Psoas muscle (tissue), 8 donors: ENCODE results near the gene BTG2. TPM values are rescaled to one million over a fixed set of nuclear protein-coding genes. Genes with fewer than 3 reads are reported as not detected.

Experiments
- ATAC-seq, 4 donors: fragments of 200-7000 bp; cut with Tn5 transposase; one replicate each; pipeline ENCODE4 v1.9.1; 2020; ENCODE audit warnings: moderate library complexity in 3 of 4, mild to moderate bottlenecking in 2 of 4
- DNase-seq, 2 donors: peaks; one replicate each; pipeline ENCODE4 v3.0.0-alpha.2; 2020
- H3K27ac ChIP-seq: fragments of 200-600 bp; one replicate; pipeline ENCODE4 v1.8.0; 2022
- H3K27me3 ChIP-seq, 3 donors: fragments of 200-600 bp in 1 of 3; one replicate each; pipeline versions ENCODE4 v1.6.1 to v1.8.0; 2013 to 2022; ENCODE audit warnings: low read length in 2 of 3, mild to moderate bottlenecking in 2 of 3, moderate library complexity in 1 of 3; ENCODE audit not compliant: insufficient read depth in 3 of 3
- H3K36me3 ChIP-seq, 2 donors: fragments of 200-600 bp in 1 of 2; one replicate each; pipeline versions ENCODE4 v1.6.1 to v1.8.0; 2013 to 2022; ENCODE audit warnings: low read depth in 1 of 2, mild to moderate bottlenecking in 1 of 2, moderate library complexity in 1 of 2; ENCODE audit not compliant: insufficient read depth in 1 of 2
- H3K4me1 ChIP-seq: fragments of 200-600 bp; one replicate; pipeline ENCODE4 v1.8.0; 2022
- H3K4me3 ChIP-seq: fragments of 200-600 bp; one replicate; pipeline ENCODE4 v1.8.0; 2022; ENCODE audit warnings: mild to moderate bottlenecking
- H3K9me3 ChIP-seq: fragments of 200-600 bp; one replicate; pipeline ENCODE4 v1.8.0; 2022
- WGBS, 3 donors: extraction: QIAGEN DNeasy Blood & Tissue Kit; methylation state at CpG; one replicate each; pipeline versions ENCODE4 v1.1.6 to v1.1.7; 2013; 5-methylcytosine and 5-hydroxymethylcytosine counted together
- intact Hi-C, 2 donors: fragments of 100-400 bp; cut with DNase I; formaldehyde crosslinking; loops; one replicate each; pipeline versions ENCODE4 v1.11.0 to v1.14.2; 2022
- polyA plus RNA-seq, 3 donors: library from polyadenylated mRNA; stranded (reverse); fragments of 200-250 nt; gene quantifications; one replicate each; pipeline ENCODE4 v1.2.3, GENCODE V29; 2013
- total RNA-seq, 4 donors: library from RNA; stranded (reverse); fragmentation: NEBNext Ultra II Directional in 2 of 4; extraction: Animal tissue kit (Norgen Biotek cat#: 25700) in 2 of 4; gene quantifications; one replicate each; pipeline versions ENCODE4 v1.2.1 to v1.2.4, GENCODE V29; 2021 to 2023
- TF ChIP-seq, protein P1 (sequence below): fragments of 200-600 bp; IDR thresholded peaks from one replicate; pipeline ENCODE4 v1.8.0; 2022; ENCODE audit warnings: antibody characterized with exemption
- donor health status: healthy with polysubstance abuse.
- donor health status: DM: no; HTN: no; CAD: no; lungs with moderate emphysema.
- donor health status: Bipolar disorder and iron deficiency.
- donor health status: healthy.
- donor health status: DM: yes; HTN: yes; CAD: no.
- donor health status: DM: no; HTN: no; CAD: no.
- donor health status: DM: no; HTN: no; CAD: no.
- donor health status: DM: yes; HTN: yes; CAD: no.

The BTG2 gene
- total and polyA plus RNA-seq, 7 donors, result 17.6 to 360 (median 119) TPM

DNA sequence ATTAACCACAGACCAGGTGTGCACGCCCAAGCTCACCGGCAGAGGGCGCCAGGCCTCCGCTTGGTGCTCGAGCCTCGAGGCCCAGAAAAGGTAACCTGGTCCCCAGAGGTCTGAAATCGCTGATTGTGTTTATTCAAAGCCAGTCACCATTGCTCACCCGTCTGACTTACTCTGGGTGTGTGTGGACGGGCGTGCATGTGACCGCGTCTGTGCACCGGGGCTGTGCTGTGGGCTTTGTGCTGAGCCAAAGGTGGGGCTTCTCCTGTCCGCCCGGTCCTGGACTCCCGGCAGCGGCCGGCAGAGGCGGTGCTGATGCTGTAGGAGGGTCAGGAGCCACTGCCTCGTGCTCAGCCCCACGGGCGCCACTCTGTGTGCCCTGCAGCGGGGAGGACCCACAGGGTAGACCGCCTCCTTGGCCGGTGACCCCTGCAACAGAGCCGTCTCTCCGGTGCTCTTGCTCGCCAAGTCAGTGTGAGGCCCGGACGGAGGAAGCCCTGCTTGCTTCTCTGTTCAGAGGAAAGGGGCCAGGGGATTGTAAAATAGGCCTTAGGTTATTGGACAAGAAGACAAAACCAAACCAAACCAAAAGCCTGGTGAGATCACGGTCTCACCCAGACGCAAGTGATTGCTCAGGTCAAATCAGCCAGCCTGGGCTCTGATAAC lies 32.0 kb upstream of the BTG2 start:
- WGBS, 3 donors, result 10 to 16% (median 12%) methylated on average over 32 of the region's 32 CpGs
- Histone ChIP-seq H3K27me3 (no peaks in the 10 kb centered on the region), H3K36me3 (no peaks in the 10 kb centered on the region), H3K9me3 (no peaks in the 10 kb centered on the region), H3K4me1 (peaks cover 83% of the 10 kb centered on the region), H3K4me3 (peak overlapping the region; percentile 59), H3K27ac (peak overlapping the region; percentile 91)
- TF ChIP-seq, protein P1, sequence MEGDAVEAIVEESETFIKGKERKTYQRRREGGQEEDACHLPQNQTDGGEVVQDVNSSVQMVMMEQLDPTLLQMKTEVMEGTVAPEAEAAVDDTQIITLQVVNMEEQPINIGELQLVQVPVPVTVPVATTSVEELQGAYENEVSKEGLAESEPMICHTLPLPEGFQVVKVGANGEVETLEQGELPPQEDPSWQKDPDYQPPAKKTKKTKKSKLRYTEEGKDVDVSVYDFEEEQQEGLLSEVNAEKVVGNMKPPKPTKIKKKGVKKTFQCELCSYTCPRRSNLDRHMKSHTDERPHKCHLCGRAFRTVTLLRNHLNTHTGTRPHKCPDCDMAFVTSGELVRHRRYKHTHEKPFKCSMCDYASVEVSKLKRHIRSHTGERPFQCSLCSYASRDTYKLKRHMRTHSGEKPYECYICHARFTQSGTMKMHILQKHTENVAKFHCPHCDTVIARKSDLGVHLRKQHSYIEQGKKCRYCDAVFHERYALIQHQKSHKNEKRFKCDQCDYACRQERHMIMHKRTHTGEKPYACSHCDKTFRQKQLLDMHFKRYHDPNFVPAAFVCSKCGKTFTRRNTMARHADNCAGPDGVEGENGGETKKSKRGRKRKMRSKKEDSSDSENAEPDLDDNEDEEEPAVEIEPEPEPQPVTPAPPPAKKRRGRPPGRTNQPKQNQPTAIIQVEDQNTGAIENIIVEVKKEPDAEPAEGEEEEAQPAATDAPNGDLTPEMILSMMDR, result peak; percentile 96
- peak; percentile 58 to 66 (median 61) for ATAC-seq
- intact Hi-C loops, result loop anchor here (1.0 to 5.0 kb wide), 6 partner anchors 34 to 214 kb away; no protein-coding TSS in a partner anchor
- peak; percentile 86 to 94 for DNase-seq

DNA sequence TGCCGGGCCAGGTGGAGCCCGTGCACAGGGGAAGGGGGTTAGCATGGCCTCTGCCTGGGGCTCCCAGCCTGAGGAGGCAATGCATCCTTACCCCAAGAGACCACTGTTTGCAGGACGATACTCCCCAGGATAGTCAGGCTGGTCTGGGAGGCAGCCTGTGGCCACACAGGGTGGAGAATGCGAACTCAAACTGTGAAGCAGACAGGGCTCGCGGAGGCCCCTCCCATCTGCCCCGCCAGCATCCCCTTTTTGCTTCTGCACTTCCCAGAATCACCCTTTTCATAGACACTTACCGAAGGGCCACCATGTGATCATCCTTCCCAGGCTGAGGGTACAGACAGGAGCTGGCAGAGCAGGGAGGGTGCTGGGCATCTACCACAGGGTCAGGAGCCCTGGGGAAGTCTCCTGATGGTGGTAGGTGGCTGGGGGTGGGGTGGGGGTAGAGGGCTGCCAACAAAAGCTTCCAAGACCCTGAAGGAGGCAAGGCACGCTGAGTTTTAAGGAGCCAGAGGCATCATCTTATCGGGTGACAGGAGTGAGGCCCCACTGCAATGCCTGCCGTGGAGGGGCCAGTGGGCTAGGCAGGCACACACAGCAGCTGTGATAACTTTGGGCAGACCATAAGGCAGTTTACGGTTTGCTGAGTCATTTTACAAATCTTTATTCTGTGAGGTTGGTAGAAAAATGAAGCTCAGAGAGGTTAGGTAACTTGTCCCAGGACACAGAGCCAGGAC lies 31.3 kb upstream of the BTG2 start:
- no peak for ATAC-seq
- H3K27ac ChIP-seq, result peak overlapping the region; percentile 91
- H3K4me3 ChIP-seq, result peak overlapping the region; percentile 59
- no peaks in the 10 kb centered on the region for H3K9me3 ChIP-seq
- peaks cover 84% of the 10 kb centered on the region for H3K4me1 ChIP-seq
- intact Hi-C loops, result loop anchor here (1.0 to 5.0 kb wide), 6 partner anchors 33 to 213 kb away; no protein-coding TSS in a partner anchor
- peak; percentile 49 to 72 for DNase-seq
- no peaks in the 10 kb centered on the region for H3K27me3 ChIP-seq
- TF ChIP-seq, protein P1, result no peak
- WGBS, 3 donors, result 71 to 77% (median 72%) methylated on average over 12 of the region's 12 CpGs
- H3K36me3 ChIP-seq, result no peaks in the 10 kb centered on the region

DNA sequence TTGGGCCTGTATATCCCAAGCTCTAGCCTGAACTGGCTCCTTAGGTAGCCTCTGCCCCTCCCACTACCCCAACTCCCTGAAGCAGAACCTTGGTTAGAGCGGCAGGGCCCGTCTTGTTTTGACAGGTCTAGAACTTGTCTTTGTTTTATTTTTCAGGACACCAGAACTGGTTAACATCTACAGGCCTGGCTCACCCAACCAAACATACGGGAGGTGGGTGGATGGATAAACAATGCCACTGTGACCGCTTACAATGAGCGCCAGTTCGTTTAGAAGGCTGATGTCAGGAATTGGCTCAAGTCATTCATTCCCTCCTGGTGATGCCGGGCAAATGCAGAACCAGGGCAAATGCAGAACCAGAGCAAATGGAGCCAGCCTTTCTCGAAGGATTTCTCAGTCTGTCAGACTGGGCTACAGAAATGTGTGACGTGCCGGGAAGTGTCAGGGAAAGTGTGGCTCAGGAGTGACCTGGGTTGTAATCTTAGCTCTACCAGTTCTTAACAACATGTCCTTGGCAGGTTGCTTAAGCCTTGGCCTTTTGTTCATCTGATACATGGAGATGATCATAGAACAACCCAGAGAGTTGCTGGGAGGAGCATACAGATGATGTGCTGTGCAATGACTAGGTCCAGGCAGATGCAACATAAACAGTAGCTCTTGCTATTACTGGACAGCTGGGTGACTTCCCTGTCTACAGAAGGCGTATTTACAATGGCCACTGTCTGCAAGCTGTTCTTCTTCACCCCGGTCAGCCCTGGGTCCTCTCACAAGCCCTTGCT lies 30.5 kb upstream of the BTG2 start:
- DNase-seq (peak; percentile 69 to 84), ATAC-seq (peak; percentile 60 to 70 (median 65))
- intact Hi-C loops, result loop anchor here (5.0 kb wide), 2 partner anchors 213 to 312 kb away; no protein-coding TSS in a partner anchor
- WGBS, 3 donors, result 29 to 48% (median 31%) methylated on average over 12 of the region's 12 CpGs
- H3K4me3 ChIP-seq, result peak overlapping the region; percentile 59
- TF ChIP-seq, protein P1, result no peak
- H3K36me3 ChIP-seq, result no peaks in the 10 kb centered on the region
- peak overlapping the region; percentile 91 for H3K27ac ChIP-seq
- no peaks in the 10 kb centered on the region for H3K9me3 ChIP-seq
- H3K27me3 ChIP-seq, result no peaks in the 10 kb centered on the region
- peaks cover 86% of the 10 kb centered on the region for H3K4me1 ChIP-seq

DNA sequence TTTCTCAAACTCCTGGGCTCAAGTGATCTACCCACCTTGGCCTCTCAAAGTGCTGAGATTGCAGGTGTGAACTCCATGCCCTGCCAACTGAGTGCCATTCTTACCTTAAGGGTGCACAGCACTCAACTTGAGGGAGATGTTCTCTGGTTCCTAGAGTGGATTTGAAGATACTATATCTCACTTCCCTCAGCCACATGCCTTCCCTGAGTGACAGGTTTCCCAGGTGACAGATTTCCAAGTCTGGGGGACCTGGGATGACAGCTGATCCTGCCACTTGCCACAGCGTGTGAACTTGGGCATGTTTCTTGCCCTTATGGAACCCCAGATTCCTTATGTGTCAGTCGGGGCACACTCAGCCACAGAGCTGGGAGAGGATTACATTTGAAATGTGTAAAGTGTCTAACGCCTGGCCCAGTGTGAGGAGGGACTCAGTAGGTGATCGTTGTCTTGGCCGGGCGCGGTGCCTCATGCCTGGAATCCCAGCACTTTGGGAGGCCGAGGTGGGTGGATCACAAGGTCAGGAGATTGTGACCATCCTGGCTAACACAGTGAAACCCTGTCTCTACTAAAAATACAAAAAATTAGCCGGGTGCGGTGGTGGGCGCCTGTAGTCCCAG lies 29.6 kb upstream of the BTG2 start:
- TF ChIP-seq, protein P1, result no peak
- H3K36me3 ChIP-seq, result no peaks in the 10 kb centered on the region
- no peak for ATAC-seq

More for the DNA sequence above, 29.6 kb upstream of the BTG2 start:
- Histone ChIP-seq H3K9me3 (no peaks in the 10 kb centered on the region), H3K27me3 (no peaks in the 10 kb centered on the region), H3K27ac (peak overlapping the region; percentile 91), H3K4me1 (peaks cover 86% of the 10 kb centered on the region), H3K4me3 (peak overlapping the region; percentile 5)
- intact Hi-C loops, result loop anchor here in 1 of 2 donors (5.0 kb wide), 1 partner anchor 313 kb away; no protein-coding TSS in a partner anchor
- 43 to 76% (median 63%) methylated on average over 11 of the region's 11 CpGs for WGBS, 3 donors
- DNase-seq, result no peak
